SK-N-SH (cell line): ENCODE data around the gene GABRA5. TPM values are rescaled to one million over a fixed set of nuclear protein-coding genes. Genes with fewer than 3 reads are reported as not detected.

ENCODE experiments used
- CTCF ChIA-PET: fragments of 300-600, 350-600 bp; formaldehyde crosslinking; extraction: SDS; loops from one replicate; lab custom pipeline; 2021; lab: Yijun Ruan, JAX
- POLR2A ChIA-PET: fragments of 350-600 bp; sonication (Branson Sonifier 250); formaldehyde crosslinking; extraction: SDS; loops from one replicate; lab custom pipeline; 2020; ENCODE audit warnings: antibody characterized with exemption, inconsistent platforms; lab: Yijun Ruan, JAX
- DNase-seq: peaks from one replicate; pipeline ENCODE4 v3.0.0; 2012
- H2AFZ ChIP-seq: fragments of 200-600 bp; sonication (generic); 2 replicates; pipeline ENCODE4 v1.8.1; 2016; ENCODE audit warnings: antibody characterized with exemption, mild to moderate bottlenecking, low read depth
- H3F3A ChIP-seq: fragments of 200-600 bp; sonication (generic); replicated peaks from 2 replicates; pipeline ENCODE3; 2016; ENCODE audit warnings: antibody characterized with exemption, mild to moderate bottlenecking; ENCODE audit not compliant: insufficient read depth
- H3K27ac ChIP-seq, 2 experiments: fragments of 200-500 bp in 1 of 2; fragments of 200-600 bp in 1 of 2; sonication (Bioruptor generic) in 1 of 2; sonication (generic), shearing (Covaris generic) in 1 of 2; 2 replicates each; pipeline versions ENCODE4 v1.5.1 to v1.6.1; 2014 to 2016; ENCODE audit warnings: low read depth in 2 of 2, inconsistent platforms in 1 of 2, low read length in 1 of 2, mild to moderate bottlenecking in 1 of 2, mixed read lengths in 1 of 2
- H3K27me3 ChIP-seq: fragments of 200-600 bp; sonication (generic), shearing (Covaris generic); 2 replicates; pipeline ENCODE4 v1.6.1; 2016; ENCODE audit warnings: mixed run types; ENCODE audit not compliant: insufficient read depth
- H3K36me3 ChIP-seq, 2 experiments: fragments of 200-500 bp in 1 of 2; fragments of 200-600 bp in 1 of 2; sonication (Bioruptor generic) in 1 of 2; sonication (generic) in 1 of 2; replicated peaks in 1 of 2; 2 replicates each; pipeline versions ENCODE3 to v1.5.1; 2014 to 2016; ENCODE audit warnings: low read length in 1 of 2, mild to moderate bottlenecking in 1 of 2; ENCODE audit not compliant: insufficient read depth in 2 of 2, control insufficient read depth in 1 of 2
- H3K4me1 ChIP-seq, 2 experiments: fragments of 200-500 bp in 1 of 2; fragments of 200-600 bp in 1 of 2; sonication (Bioruptor generic) in 1 of 2; sonication (generic), shearing (Covaris generic) in 1 of 2; 2 replicates each; pipeline versions ENCODE4 v1.5.1 to v1.6.1; 2014 to 2016; ENCODE audit warnings: low read depth in 1 of 2, low read length in 1 of 2, mixed run types in 1 of 2; ENCODE audit not compliant: insufficient read depth in 2 of 2, control insufficient read depth in 1 of 2
- H3K4me2 ChIP-seq: fragments of 200-600 bp; sonication (generic), shearing (Covaris generic); 2 replicates; pipeline ENCODE4 v1.6.1; 2017; ENCODE audit warnings: mixed run types
- H3K4me3 ChIP-seq, 2 experiments: fragments of 200-500 bp in 1 of 2; fragments of 200-600 bp in 1 of 2; sonication (Bioruptor generic) in 1 of 2; sonication (generic), shearing (Covaris generic) in 1 of 2; 2 replicates each; pipeline versions ENCODE4 v1.5.1 to v1.8.1; 2014 to 2016; ENCODE audit warnings: low read depth in 2 of 2, inconsistent platforms in 1 of 2, low read length in 1 of 2, mild to moderate bottlenecking in 1 of 2, mixed read lengths in 1 of 2, moderate library complexity in 1 of 2
- H3K79me2 ChIP-seq: fragments of 200-600 bp; sonication (generic); 2 replicates; pipeline ENCODE4 v1.8.1; 2017; ENCODE audit warnings: mild to moderate bottlenecking; ENCODE audit not compliant: insufficient read depth
- H3K9ac ChIP-seq: fragments of 200-600 bp; sonication (generic); 2 replicates; pipeline ENCODE4 v1.6.1; 2017; ENCODE audit warnings: mixed run types
- H3K9me2 ChIP-seq: fragments of 200-600 bp; sonication (generic); 2 replicates; pipeline ENCODE4 v1.6.1; 2017; ENCODE audit warnings: mixed run types
- H3K9me3 ChIP-seq: fragments of 200-600 bp; sonication (generic); 2 replicates; pipeline ENCODE4 v1.6.1; 2017; ENCODE audit warnings: mixed run types, mild to moderate bottlenecking, moderate library complexity
- H4K20me1 ChIP-seq: fragments of 200-600 bp; sonication (generic); 2 replicates; pipeline ENCODE4 v1.6.1; 2017; ENCODE audit warnings: mild to moderate bottlenecking, mixed run types; ENCODE audit not compliant: insufficient read depth
- EP300 ChIP-seq, 2 experiments: IDR thresholded peaks; 2 replicates each; pipeline versions ENCODE4 v1.4.0 to v1.6.1; 2012; ENCODE audit warnings: borderline replicate concordance in 1 of 2, low read depth in 1 of 2, low read length in 1 of 2
- FOXM1 ChIP-seq: IDR thresholded peaks from 2 replicates; pipeline ENCODE4 v1.4.0; 2012; ENCODE audit warnings: low read depth, mild to moderate bottlenecking
- GABPA ChIP-seq: IDR thresholded peaks from 2 replicates; pipeline ENCODE4 v1.4.0; 2012; ENCODE audit warnings: low read depth, mild to moderate bottlenecking
- MEF2A ChIP-seq: IDR thresholded peaks from 2 replicates; pipeline ENCODE4 v1.4.0; 2012; ENCODE audit warnings: low read depth, borderline replicate concordance
- MXI1 ChIP-seq: IDR thresholded peaks from 2 replicates; pipeline ENCODE4 v1.6.1; 2012; ENCODE audit warnings: mild to moderate bottlenecking, low read depth, low read length, improper control_type of control experiment
- POLR2AphosphoS5 ChIP-seq: IDR thresholded peaks from 2 replicates; pipeline ENCODE4 v1.6.1; 2012; ENCODE audit warnings: low read depth, low read length
- RAD21 ChIP-seq: IDR thresholded peaks from 2 replicates; pipeline ENCODE4 v1.6.1; 2012; ENCODE audit warnings: mild to moderate bottlenecking, low read length
- RCOR1 ChIP-seq: fragments of 150-350 bp; IDR thresholded peaks from 2 replicates; pipeline ENCODE4 v1.6.1; 2017; ENCODE audit warnings: antibody characterized with exemption, low read length
- RFX5 ChIP-seq: IDR thresholded peaks from 2 replicates; pipeline ENCODE4 v1.6.1; 2012; ENCODE audit warnings: mild to moderate bottlenecking, improper control_type of control experiment, low read length
- RXRA ChIP-seq: IDR thresholded peaks from 2 replicates; pipeline ENCODE4 v1.4.0; 2012; ENCODE audit warnings: low read depth, mild to moderate bottlenecking, borderline replicate concordance
- SIN3A ChIP-seq: IDR thresholded peaks from 2 replicates; pipeline ENCODE4 v1.6.1; 2012; ENCODE audit warnings: low read depth, mild to moderate bottlenecking, low read length, moderate library complexity, borderline replicate concordance
- TAF1 ChIP-seq: IDR thresholded peaks from 2 replicates; pipeline ENCODE4 v1.6.1; 2012; ENCODE audit warnings: low read depth, mild to moderate bottlenecking, low read length, moderate library complexity, borderline replicate concordance
- TCF12 ChIP-seq: IDR thresholded peaks from 2 replicates; pipeline ENCODE4 v1.4.0; 2012
- TEAD4 ChIP-seq: IDR thresholded peaks from 2 replicates; pipeline ENCODE4 v1.4.0; 2012; ENCODE audit warnings: mild to moderate bottlenecking, borderline replicate concordance; ENCODE audit not compliant: insufficient read depth
- USF2 ChIP-seq: fragments of 150-350 bp; IDR thresholded peaks from 2 replicates; pipeline ENCODE4 v1.6.1; 2017; ENCODE audit warnings: antibody characterized with exemption, low read length, low read depth, borderline replicate concordance
- WGBS: methylation state at CpG from one replicate; pipeline ENCODE4 v1.1.6; 2017; ENCODE audit warnings: low lambda C conversion rate; 5-methylcytosine and 5-hydroxymethylcytosine counted together
- polyA plus RNA-seq, 3 experiments: library from polyadenylated mRNA; depleted of rRNA; stranded (reverse); fragments of >200 nt; gene quantifications; 2 replicates each; pipeline ENCODE4 v1.2.3, GENCODE V29; 2012
- TF ChIP-seq, protein P1 (sequence below): IDR thresholded peaks from 2 replicates; pipeline ENCODE4 v1.4.0; 2012; ENCODE audit warnings: low read depth, borderline replicate concordance
- TF ChIP-seq, protein P2 (sequence below): IDR thresholded peaks from 2 replicates; pipeline ENCODE4 v1.4.0; 2012; ENCODE audit warnings: low read depth
- TF ChIP-seq, protein P3 (sequence below): fragments of 150-350 bp; IDR thresholded peaks from 2 replicates; pipeline ENCODE4 v1.6.1; 2016; ENCODE audit warnings: mild to moderate bottlenecking, low read depth, low read length

The GABRA5 gene
- polyA plus RNA-seq, 1 of the 3 experiments (the other 2 are of a cell fraction): not detected

GRCh38 chr15:26868029-26868685, 1.3 kb downstream of the GABRA5 start:
- Histone ChIP-seq H3K9me2 (no peaks in the 10 kb centered on the region), H3K4me3 (no peak overlapping the region), H3F3A (no peaks in the 10 kb centered on the region), H4K20me1 (no peaks in the 10 kb centered on the region), H3K27me3 (no peaks in the 10 kb centered on the region), H3K9me3 (no peaks in the 10 kb centered on the region), H3K4me2 (no peak overlapping the region), H3K4me1 (no peaks in the 10 kb centered on the region; a peak in 1 of 4 replicates), H3K27ac (no peak overlapping the region), H3K79me2 (no peaks in the 10 kb centered on the region), H3K9ac (no peak overlapping the region), H3K36me3 (no peaks in the 10 kb centered on the region), H2AFZ (no peak overlapping the region)
- ChIA-PET CTCF (no interaction called here), POLR2A (no interaction called here)
- DNase-seq: no peak
- 40% methylated on average over 15 of the region's 46 CpGs for WGBS
- TF ChIP-seq RCOR1: no peak
- no peak for TF ChIP-seq EP300 (IDR thresholded peaks at IDR 0.05; ENCODE audit: borderline replicate concordance in 1 of 2, low read depth in 1 of 2, low read length in 1 of 2)
- TF ChIP-seq SIN3A: no peak
- no peak for TF ChIP-seq FOXM1
- TF ChIP-seq RXRA: no peak

DNA sequence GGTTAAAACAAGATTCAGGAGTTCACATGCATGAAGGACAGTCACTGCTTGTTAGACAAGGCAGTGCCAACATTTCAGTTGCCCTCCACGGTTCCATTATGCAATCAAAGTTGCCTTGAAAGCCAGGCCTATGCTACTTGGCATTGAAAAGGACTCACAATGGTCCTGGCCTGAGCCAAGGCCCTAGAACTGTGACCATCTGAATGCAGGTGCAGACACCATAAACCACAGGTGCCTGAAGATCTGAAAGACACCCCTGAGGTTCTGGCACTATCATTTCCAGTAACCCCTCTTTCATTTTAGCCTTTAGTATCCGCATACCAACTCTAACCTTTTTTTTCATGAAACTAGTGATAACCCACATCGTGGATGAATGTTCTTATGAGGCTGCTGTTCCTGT, 2.8 kb downstream of the GABRA5 start:
- H3K27me3 ChIP-seq: no peaks in the 10 kb centered on the region
- no peaks in the 10 kb centered on the region; a peak in 1 of 4 replicates for H3K4me1 ChIP-seq
- H4K20me1 ChIP-seq: no peaks in the 10 kb centered on the region
- no peaks in the 10 kb centered on the region for H3K36me3 ChIP-seq
- H2AFZ ChIP-seq: no peak overlapping the region
- H3K9ac ChIP-seq: no peak overlapping the region
- no peak overlapping the region for H3K4me2 ChIP-seq
- WGBS: 24% methylated on average over 3 of the region's 3 CpGs
- no peak overlapping the region for H3K27ac ChIP-seq
- H3K4me3 ChIP-seq: no peak overlapping the region
- no peaks in the 10 kb centered on the region for H3F3A ChIP-seq
- no peak for DNase-seq
- no peaks in the 10 kb centered on the region for H3K9me2 ChIP-seq
- H3K9me3 ChIP-seq: no peaks in the 10 kb centered on the region
- POLR2A ChIA-PET: no interaction called here
- H3K79me2 ChIP-seq: no peaks in the 10 kb centered on the region
- CTCF ChIA-PET: interaction anchor here (1.5 kb wide), 1 partner anchor 31 kb away, joined by 3 read pairs; no protein-coding TSS in a partner anchor
- no peak for TF ChIP-seq TEAD4
- no peak for TF ChIP-seq TAF1
- TF ChIP-seq USF2: no peak
- no peak for TF ChIP-seq RFX5
- no peak for TF ChIP-seq SIN3A
- TF ChIP-seq GABPA: no peak
- TF ChIP-seq, protein P1, sequence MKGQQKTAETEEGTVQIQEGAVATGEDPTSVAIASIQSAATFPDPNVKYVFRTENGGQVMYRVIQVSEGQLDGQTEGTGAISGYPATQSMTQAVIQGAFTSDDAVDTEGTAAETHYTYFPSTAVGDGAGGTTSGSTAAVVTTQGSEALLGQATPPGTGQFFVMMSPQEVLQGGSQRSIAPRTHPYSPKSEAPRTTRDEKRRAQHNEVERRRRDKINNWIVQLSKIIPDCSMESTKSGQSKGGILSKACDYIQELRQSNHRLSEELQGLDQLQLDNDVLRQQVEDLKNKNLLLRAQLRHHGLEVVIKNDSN: no peak
- no peak for TF ChIP-seq MEF2A
- TF ChIP-seq, protein P2, sequence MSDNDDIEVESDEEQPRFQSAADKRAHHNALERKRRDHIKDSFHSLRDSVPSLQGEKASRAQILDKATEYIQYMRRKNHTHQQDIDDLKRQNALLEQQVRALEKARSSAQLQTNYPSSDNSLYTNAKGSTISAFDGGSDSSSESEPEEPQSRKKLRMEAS: no peak
- no peak for TF ChIP-seq POLR2AphosphoS5
- TF ChIP-seq, protein P3, sequence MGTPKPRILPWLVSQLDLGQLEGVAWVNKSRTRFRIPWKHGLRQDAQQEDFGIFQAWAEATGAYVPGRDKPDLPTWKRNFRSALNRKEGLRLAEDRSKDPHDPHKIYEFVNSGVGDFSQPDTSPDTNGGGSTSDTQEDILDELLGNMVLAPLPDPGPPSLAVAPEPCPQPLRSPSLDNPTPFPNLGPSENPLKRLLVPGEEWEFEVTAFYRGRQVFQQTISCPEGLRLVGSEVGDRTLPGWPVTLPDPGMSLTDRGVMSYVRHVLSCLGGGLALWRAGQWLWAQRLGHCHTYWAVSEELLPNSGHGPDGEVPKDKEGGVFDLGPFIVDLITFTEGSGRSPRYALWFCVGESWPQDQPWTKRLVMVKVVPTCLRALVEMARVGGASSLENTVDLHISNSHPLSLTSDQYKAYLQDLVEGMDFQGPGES: no peak
- TF ChIP-seq RAD21: no peak
- no peak for TF ChIP-seq TCF12
- no peak for TF ChIP-seq MXI1
- TF ChIP-seq, all 33 proteins: peak for 0
